OCI-LY1 (cell line): ENCODE data around the gene RPL7L1.

Experiments
- H2AFZ ChIP-seq: fragments of 200-600 bp; sonication (generic), shearing (Covaris generic); 2 replicates; pipeline ENCODE4 v1.6.0; 2014; ENCODE audit warnings: antibody characterized with exemption, mild to moderate bottlenecking, low read length
- H3F3A ChIP-seq: fragments of 200-600 bp; sonication (generic), shearing (Covaris generic); 2 replicates; pipeline ENCODE4 v1.6.0; 2014; ENCODE audit warnings: mild to moderate bottlenecking, antibody characterized with exemption, low read length, moderate library complexity; ENCODE audit not compliant: insufficient read depth
- H3K27ac ChIP-seq: fragments of 200-600 bp; sonication (generic); 2 replicates; pipeline ENCODE4 v1.5.1; 2014; ENCODE audit warnings: low read length, mixed run types, mild to moderate bottlenecking, low read depth; ENCODE audit not compliant: poor library complexity, severe bottlenecking
- H3K27me3 ChIP-seq: fragments of 200-600 bp; sonication (generic); 2 replicates; pipeline ENCODE4 v1.6.0; 2014; ENCODE audit warnings: antibody characterized with exemption, mild to moderate bottlenecking, low read length, moderate library complexity; ENCODE audit not compliant: insufficient read depth
- H3K36me3 ChIP-seq: fragments of 200-600 bp; sonication (generic); 2 replicates; pipeline ENCODE4 v1.6.1; 2014; ENCODE audit warnings: mild to moderate bottlenecking, antibody characterized with exemption, low read length, moderate library complexity, mixed read lengths; ENCODE audit not compliant: insufficient read depth
- H3K4me1 ChIP-seq: fragments of 200-600 bp; sonication (generic); 2 replicates; pipeline ENCODE4 v1.5.1; 2014; ENCODE audit warnings: mild to moderate bottlenecking, low read length, moderate library complexity; ENCODE audit not compliant: insufficient read depth, severe bottlenecking
- H3K4me2 ChIP-seq: fragments of 200-600 bp; sonication (generic), shearing (Covaris generic); 2 replicates; pipeline ENCODE4 v1.6.1; 2014; ENCODE audit warnings: low read length
- H3K4me3 ChIP-seq: fragments of 200-600 bp; sonication (generic); 2 replicates; pipeline ENCODE4 v1.5.1; 2014; ENCODE audit warnings: low read length, low read depth, mild to moderate bottlenecking, mixed read lengths; ENCODE audit not compliant: poor library complexity, severe bottlenecking
- H3K79me2 ChIP-seq: fragments of 200-600 bp; shearing (Covaris generic); 2 replicates; pipeline ENCODE4 v1.6.1; 2016; ENCODE audit warnings: mixed run types, low read length, mixed read lengths; ENCODE audit not compliant: insufficient read depth
- H3K9ac ChIP-seq: fragments of 200-600 bp; sonication (generic), shearing (Covaris generic); 2 replicates; pipeline ENCODE4 v1.6.1; 2014; ENCODE audit warnings: mild to moderate bottlenecking, low read length, mixed read lengths
- H3K9me2 ChIP-seq: fragments of 200-600 bp; sonication (generic), shearing (Covaris generic); 2 replicates; pipeline ENCODE4 v1.6.1; 2014; ENCODE audit warnings: low read depth, mild to moderate bottlenecking, low read length, mixed read lengths
- H3K9me3 ChIP-seq: fragments of 200-600 bp; shearing (Covaris generic); 2 replicates; pipeline ENCODE4 v1.6.1; 2014; ENCODE audit warnings: low read length, mixed read lengths
- H4K20me1 ChIP-seq: fragments of 200-600 bp; sonication (generic), shearing (Covaris generic); 2 replicates; pipeline ENCODE4 v1.6.0; 2016; ENCODE audit warnings: mild to moderate bottlenecking, low read length; ENCODE audit not compliant: insufficient read depth
- CTCF ChIP-seq: fragments of 200-600 bp; sonication (generic), shearing (Covaris generic); IDR thresholded peaks from 2 replicates; pipeline ENCODE4 v1.5.1; 2017; ENCODE audit warnings: mild to moderate bottlenecking, antibody characterized with exemption, low read length, moderate library complexity, mixed read lengths
- EZH2 ChIP-seq: fragments of 200-600 bp; sonication (generic), shearing (Covaris generic); IDR thresholded peaks from 2 replicates; pipeline ENCODE4 v1.8.0; 2017; ENCODE audit warnings: borderline replicate concordance, mixed run types, mild to moderate bottlenecking, antibody characterized with exemption, low read length, moderate library complexity, mixed read lengths

The RPL7L1 gene

GRCh38 chr6:42879372-42880239 lies at the start of gene RPL7L1:
RPL7L1 (plus strand) TSS chr6:42879616; CDS start chr6:42879911, 295 bp downstream.
- peak within 1 kb of the TSS; percentile 93 for H3K4me3 ChIP-seq
- no peaks in the 10 kb centered on the region for H3K27me3 ChIP-seq
- peak within 1 kb of the TSS; percentile 93 for H3K27ac ChIP-seq
- no peak for TF ChIP-seq CTCF
- no peak for TF ChIP-seq EZH2
- no peaks in the 10 kb centered on the region for H3K9me2 ChIP-seq
- peak within 1 kb of the TSS; percentile 73 for H2AFZ ChIP-seq
- peaks cover 38% of the 10 kb centered on the region for H3K36me3 ChIP-seq
- peaks cover 21% of the 10 kb centered on the region for H3K79me2 ChIP-seq
- H3K4me2 ChIP-seq: peak within 1 kb of the TSS; percentile 80
- peaks cover 30% of the 10 kb centered on the region for H3K4me1 ChIP-seq
- no peaks in the 10 kb centered on the region for H4K20me1 ChIP-seq
- peaks cover 3% of the 10 kb centered on the region; the same call in 1 of the 2 replicates for H3F3A ChIP-seq
- no peaks in the 10 kb centered on the region for H3K9me3 ChIP-seq
- H3K9ac ChIP-seq: peak within 1 kb of the TSS; percentile 92

- Histone ChIP-seq H3K4me3 (no peak overlapping the region), H3K9me2 (no peaks in the 10 kb centered on the region), H3K79me2 (no peaks in the 10 kb centered on the region), H3K27me3 (no peaks in the 10 kb centered on the region), H3K4me1 (no peaks in the 10 kb centered on the region), H3K27ac (no peak overlapping the region), H3F3A (no peaks in the 10 kb centered on the region), H3K4me2 (no peak overlapping the region), H3K9me3 (no peaks in the 10 kb centered on the region), H2AFZ (no peak overlapping the region), H3K9ac (no peak overlapping the region), H4K20me1 (no peaks in the 10 kb centered on the region), H3K36me3 (peaks cover 69% of the 10 kb centered on the region)
- no peak for TF ChIP-seq CTCF
- no peak for TF ChIP-seq EZH2
These were observed 48.2 kb upstream of the RPL7L1 start for GRCh38 chr6:42831237-42831636.

DNA sequence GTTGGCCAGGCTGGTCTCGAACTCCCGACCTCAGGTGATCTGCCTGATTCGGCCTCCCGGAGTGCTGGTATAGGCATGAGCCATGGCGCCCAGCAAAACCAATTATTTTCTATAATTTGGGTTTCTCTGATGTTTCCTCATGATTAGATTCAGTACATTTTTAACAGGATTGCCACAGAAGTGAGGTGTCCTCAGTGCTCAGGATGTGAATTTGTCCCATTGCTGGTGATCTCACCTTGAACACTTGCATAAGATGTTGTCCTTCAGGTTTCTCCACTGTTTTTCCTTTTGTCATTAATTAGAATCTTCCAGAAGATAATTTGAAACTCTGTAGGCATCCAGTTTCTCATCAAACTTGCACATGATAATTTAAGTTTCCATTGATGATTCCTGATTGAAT lies 45.4 kb upstream of the RPL7L1 start:
- TF ChIP-seq EZH2 (no peak), CTCF (no peak)
- H3K4me3 ChIP-seq: no peak overlapping the region
- no peaks in the 10 kb centered on the region for H3K79me2 ChIP-seq
- no peaks in the 10 kb centered on the region for H3K9me3 ChIP-seq
- H3K4me1 ChIP-seq: no peaks in the 10 kb centered on the region
- H3K27ac ChIP-seq: no peak overlapping the region
- no peak overlapping the region for H3K4me2 ChIP-seq
- H3K36me3 ChIP-seq: peaks cover 50% of the 10 kb centered on the region
- H3K9ac ChIP-seq: no peak overlapping the region
- no peaks in the 10 kb centered on the region for H4K20me1 ChIP-seq
- H3K27me3 ChIP-seq: no peaks in the 10 kb centered on the region
- no peaks in the 10 kb centered on the region for H3K9me2 ChIP-seq
- no peak overlapping the region for H2AFZ ChIP-seq
- H3F3A ChIP-seq: no peaks in the 10 kb centered on the region
